ENCODE data around the gene THRB. TPM values are rescaled to one million over a fixed set of nuclear protein-coding genes. Genes with fewer than 3 reads are reported as not detected.

Gene THRB
- total RNA-seq, 5 donors from 2014 or later (not counting 1 experiment from before 2014, with no cell fraction given), result 0.03 to 0.29 (median 0.19) TPM; not detected in 2

DNA sequence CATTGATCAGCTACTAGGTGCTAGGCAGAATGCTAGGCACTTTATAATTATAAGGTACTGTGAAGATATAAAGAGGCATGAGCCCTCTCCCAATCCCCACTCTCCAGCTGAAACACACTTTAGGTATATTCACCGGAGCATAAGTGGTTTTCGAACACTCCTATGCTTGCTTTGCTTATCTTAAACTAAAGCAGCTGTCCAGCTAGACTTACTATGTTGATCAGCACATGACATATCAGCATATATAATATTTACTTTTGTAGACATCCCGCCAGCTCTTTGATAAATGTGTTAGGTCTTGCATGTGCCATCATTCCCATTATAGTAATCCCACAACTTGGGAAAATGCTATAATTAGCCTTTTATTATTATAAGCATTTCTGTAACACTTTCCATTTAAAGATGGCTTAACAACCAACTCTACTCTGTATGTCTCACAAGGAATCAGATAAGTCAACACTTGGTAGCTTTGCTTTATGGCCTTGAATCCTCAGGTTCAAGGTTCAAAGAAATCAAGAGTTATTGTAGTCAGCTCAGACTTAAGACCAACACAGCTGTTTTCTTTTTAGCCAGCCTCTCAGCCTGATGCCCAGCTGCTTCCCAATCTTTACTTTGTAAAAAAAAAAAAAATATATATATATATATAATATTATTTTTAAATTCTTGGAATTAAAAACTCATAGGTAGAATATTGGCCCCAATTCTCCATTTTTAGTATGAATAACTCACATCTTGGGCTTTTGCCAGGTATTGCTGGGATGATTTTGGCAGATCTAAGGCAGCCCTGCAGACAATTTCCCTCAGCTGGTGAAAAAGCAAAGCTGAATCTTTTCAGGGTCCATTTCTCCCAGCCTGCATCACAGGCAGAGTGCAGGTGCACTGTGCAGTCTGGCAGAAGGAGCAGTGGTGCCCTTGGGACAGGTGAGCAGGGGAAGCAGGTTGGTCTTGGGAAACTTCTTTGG is 104.2 kb downstream of the THRB start:
- H3K9me3 ChIP-seq, result no peaks in the 10 kb centered on the region
- H3K27ac ChIP-seq (ENCODE audit: low read length), result no peak overlapping the region
- no peaks in the 10 kb centered on the region for H3K4me1 Mint-ChIP-seq
- POLR2A ChIA-PET, result no interaction called here
- no peak overlapping the region for H3K27ac Mint-ChIP-seq
- DNase-seq, result no peak
- ATAC-seq (replicated peaks in 1 of 4), result no peak
- no peaks in the 10 kb centered on the region for H3K27me3 ChIP-seq (replicated peaks in 1 of 2; ENCODE audit: control insufficient read depth in 2 of 2, extremely low read depth in 1 of 2, insufficient read depth in 2 of 2, low read length in 1 of 2)
- no peaks in the 10 kb centered on the region for H3K9me3 Mint-ChIP-seq
- no peak overlapping the region for H3K4me3 ChIP-seq (ENCODE audit: control insufficient read depth in 1 of 2, extremely low read depth in 1 of 2, low read length in 1 of 2)
- CTCF ChIA-PET, result no interaction called here
- H3K36me3 Mint-ChIP-seq, result no peaks in the 10 kb centered on the region
- H3K36me3 ChIP-seq (ENCODE audit: control insufficient read depth in 2 of 2, extremely low read depth in 1 of 2, insufficient read depth in 1 of 2, low read length in 1 of 2), result no peaks in the 10 kb centered on the region
- H3K4me1 ChIP-seq (ENCODE audit: control insufficient read depth in 1 of 2, extremely low read depth in 1 of 2, insufficient read depth in 2 of 2, low read length in 2 of 2), result no peaks in the 10 kb centered on the region
- H3K4me3 Mint-ChIP-seq, result no peak overlapping the region
- peaks cover 0 to 4% of the 10 kb centered on the region in 2 donors for H3K27me3 Mint-ChIP-seq
- WGBS (ENCODE audit: insufficient coverage), result no CpG with 5 or more reads among the region's 3 CpGs

DNA sequence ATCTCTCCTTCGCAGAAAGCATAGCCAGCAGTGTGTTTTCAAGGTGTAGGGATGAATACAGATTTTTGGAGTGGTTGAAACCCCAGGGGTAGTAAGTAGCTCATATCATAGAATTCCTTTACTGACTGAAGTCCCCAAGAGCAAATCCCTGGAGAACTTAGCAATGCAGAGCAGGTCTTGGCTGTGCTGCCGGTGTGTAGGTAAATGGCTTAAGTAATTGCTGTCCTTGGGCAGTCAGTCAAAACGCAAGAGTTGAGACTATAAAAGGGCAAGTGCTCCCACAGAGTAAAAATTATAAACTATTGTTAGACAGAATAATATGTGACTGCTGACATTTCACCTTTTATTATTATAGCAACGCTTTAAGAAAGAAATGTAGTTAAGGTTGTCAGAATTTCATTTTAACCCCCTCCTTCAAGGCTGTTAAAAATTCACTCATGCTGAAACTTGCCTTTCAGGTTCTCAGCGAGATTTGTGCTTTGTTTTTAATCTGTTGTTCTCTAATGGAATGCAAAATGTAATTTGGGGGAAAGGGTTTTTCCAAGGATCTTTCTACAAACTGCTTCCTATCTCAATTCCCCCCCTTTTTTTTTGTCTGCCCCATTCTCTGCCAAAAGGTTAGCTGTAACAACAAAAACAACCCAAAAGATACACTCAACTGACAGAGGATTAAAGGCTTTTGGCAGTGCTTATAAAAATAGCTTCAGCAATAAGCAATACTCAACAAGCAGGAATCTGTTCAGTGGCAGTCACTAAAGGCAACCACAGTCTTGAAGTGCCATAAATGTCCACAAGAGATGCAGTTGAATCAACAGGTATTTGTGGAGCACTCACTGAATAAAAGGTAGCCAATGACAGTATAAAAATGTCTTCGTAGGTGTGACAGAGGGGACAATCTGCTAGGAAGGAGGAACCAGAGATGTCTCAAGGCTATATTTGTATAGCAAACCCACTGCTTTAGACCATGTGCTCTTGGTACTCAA is 105.3 kb downstream of the THRB start:
- Mint-ChIP-seq H3K4me3 (no peak overlapping the region), H3K36me3 (no peaks in the 10 kb centered on the region), H3K27ac (no peak overlapping the region), H3K4me1 (no peaks in the 10 kb centered on the region), H3K27me3 (peaks cover 0 to 4% of the 10 kb centered on the region in 2 donors), H3K9me3 (no peaks in the 10 kb centered on the region)
- Histone ChIP-seq H3K27ac (ENCODE audit: low read length) (no peak overlapping the region), H3K9me3 (no peaks in the 10 kb centered on the region), H3K4me3 (ENCODE audit: control insufficient read depth in 1 of 2, extremely low read depth in 1 of 2, low read length in 1 of 2) (no peak overlapping the region), H3K27me3 (replicated peaks in 1 of 2; ENCODE audit: control insufficient read depth in 2 of 2, extremely low read depth in 1 of 2, insufficient read depth in 2 of 2, low read length in 1 of 2) (no peaks in the 10 kb centered on the region), H3K4me1 (ENCODE audit: control insufficient read depth in 1 of 2, extremely low read depth in 1 of 2, insufficient read depth in 2 of 2, low read length in 2 of 2) (no peaks in the 10 kb centered on the region), H3K36me3 (ENCODE audit: control insufficient read depth in 2 of 2, extremely low read depth in 1 of 2, insufficient read depth in 1 of 2, low read length in 1 of 2) (no peaks in the 10 kb centered on the region)
- ChIA-PET POLR2A (no interaction called here), CTCF (no interaction called here)
- DNase-seq (no peak), ATAC-seq (replicated peaks in 1 of 4) (no peak)
- no CpG with 5 or more reads among the region's 6 CpGs for WGBS (ENCODE audit: insufficient coverage)

GRCh38 chr3:24388611-24389010 is 106.0 kb downstream of the THRB start:
- Histone ChIP-seq H3K36me3 (ENCODE audit: control insufficient read depth in 2 of 2, extremely low read depth in 1 of 2, insufficient read depth in 1 of 2, low read length in 1 of 2) (no peaks in the 10 kb centered on the region), H3K4me1 (ENCODE audit: control insufficient read depth in 1 of 2, extremely low read depth in 1 of 2, insufficient read depth in 2 of 2, low read length in 2 of 2) (no peaks in the 10 kb centered on the region), H3K4me3 (ENCODE audit: control insufficient read depth in 1 of 2, extremely low read depth in 1 of 2, low read length in 1 of 2) (no peak overlapping the region), H3K27ac (ENCODE audit: low read length) (no peak overlapping the region), H3K27me3 (replicated peaks in 1 of 2; ENCODE audit: control insufficient read depth in 2 of 2, extremely low read depth in 1 of 2, insufficient read depth in 2 of 2, low read length in 1 of 2) (no peaks in the 10 kb centered on the region), H3K9me3 (no peaks in the 10 kb centered on the region)
- Mint-ChIP-seq H3K36me3 (no peaks in the 10 kb centered on the region), H3K27me3 (peaks cover 0 to 4% of the 10 kb centered on the region in 2 donors), H3K9me3 (no peaks in the 10 kb centered on the region), H3K4me1 (no peaks in the 10 kb centered on the region), H3K27ac (no peak overlapping the region), H3K4me3 (no peak overlapping the region)
- DNase-seq (no peak), ATAC-seq (replicated peaks in 1 of 4) (no peak)
- CTCF ChIA-PET, result no interaction called here
- POLR2A ChIA-PET, result interaction anchor here in 1 of 2 donors (0.6 kb wide), 1 partner anchor 1260 kb away, joined by 3 read pairs; no protein-coding TSS in a partner anchor

DNA sequence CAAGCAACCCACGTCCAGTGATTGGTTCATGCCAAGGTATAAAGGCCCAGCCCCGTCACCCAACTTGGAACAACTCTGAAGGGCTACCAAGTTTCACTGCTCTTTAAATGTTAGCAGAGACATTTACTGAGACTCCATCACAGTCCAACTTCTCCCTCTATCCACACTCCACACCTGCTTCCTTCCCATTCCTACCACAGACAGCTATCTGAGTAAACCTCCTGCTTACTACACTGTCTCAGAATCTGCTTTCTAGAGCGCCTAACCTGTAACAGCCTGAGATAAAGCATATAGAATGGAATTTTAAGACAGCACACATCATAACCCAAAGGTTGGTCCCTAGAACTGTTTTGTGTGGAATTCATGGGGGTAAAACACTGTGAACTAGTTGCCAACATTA is 106.5 kb downstream of the THRB start:
- peaks cover 0 to 2% of the 10 kb centered on the region in 2 donors for H3K27me3 Mint-ChIP-seq
- no peak overlapping the region for H3K4me3 ChIP-seq (ENCODE audit: control insufficient read depth in 1 of 2, extremely low read depth in 1 of 2, low read length in 1 of 2)
- POLR2A ChIA-PET, result interaction anchor here in 1 of 2 donors (0.6 kb wide), 1 partner anchor 1260 kb away, joined by 3 read pairs; no protein-coding TSS in a partner anchor

DNA sequence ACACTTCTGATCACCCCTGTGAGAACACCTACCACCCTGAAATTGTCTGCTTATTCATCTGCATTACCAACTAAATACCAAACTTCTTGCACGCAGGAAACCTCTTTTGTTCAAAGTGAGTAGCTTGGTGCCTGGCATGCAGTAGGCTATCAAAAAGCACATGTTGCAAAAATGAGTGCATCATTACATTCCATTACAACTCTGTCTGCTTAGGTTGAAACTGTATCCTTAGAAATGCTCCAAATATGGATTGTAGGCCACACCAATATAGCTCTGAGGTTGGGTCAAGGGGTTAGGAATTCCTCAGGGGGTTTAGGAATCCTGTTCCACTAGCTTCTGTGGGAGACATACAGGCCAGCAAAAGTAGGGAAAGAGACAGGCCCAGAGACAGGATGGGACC is 107.2 kb downstream of the THRB start:
- no peaks in the 10 kb centered on the region for H3K4me1 Mint-ChIP-seq
- Histone ChIP-seq H3K27me3 (replicated peaks in 1 of 2; ENCODE audit: control insufficient read depth in 2 of 2, extremely low read depth in 1 of 2, insufficient read depth in 2 of 2, low read length in 1 of 2) (no peaks in the 10 kb centered on the region), H3K27ac (ENCODE audit: low read length) (no peak overlapping the region), H3K4me3 (ENCODE audit: control insufficient read depth in 1 of 2, extremely low read depth in 1 of 2, low read length in 1 of 2) (no peak overlapping the region), H3K9me3 (no peaks in the 10 kb centered on the region), H3K4me1 (ENCODE audit: control insufficient read depth in 1 of 2, extremely low read depth in 1 of 2, insufficient read depth in 2 of 2, low read length in 2 of 2) (no peaks in the 10 kb centered on the region), H3K36me3 (ENCODE audit: control insufficient read depth in 2 of 2, extremely low read depth in 1 of 2, insufficient read depth in 1 of 2, low read length in 1 of 2) (no peaks in the 10 kb centered on the region)
- DNase-seq (no peak), ATAC-seq (replicated peaks in 1 of 4) (no peak)
- no peaks in the 10 kb centered on the region for H3K36me3 Mint-ChIP-seq
- POLR2A ChIA-PET, result no interaction called here
- H3K9me3 Mint-ChIP-seq, result no peaks in the 10 kb centered on the region
- H3K4me3 Mint-ChIP-seq, result no peak overlapping the region
- H3K27ac Mint-ChIP-seq, result no peak overlapping the region
- CTCF ChIA-PET, result no interaction called here
- WGBS (ENCODE audit: insufficient coverage), result no CpG with 5 or more reads among the region's 1 CpG
- H3K27me3 Mint-ChIP-seq, result no peaks in the 10 kb centered on the region

More for the DNA sequence above, 106.5 kb downstream of the THRB start:
- no peaks in the 10 kb centered on the region for H3K9me3 Mint-ChIP-seq
- no peaks in the 10 kb centered on the region for H3K36me3 Mint-ChIP-seq
- WGBS (ENCODE audit: insufficient coverage), result 60% methylated on average over 1 of the region's 3 CpGs
- ATAC-seq (replicated peaks in 1 of 4), result no peak
- CTCF ChIA-PET, result no interaction called here
- no peak overlapping the region for H3K27ac Mint-ChIP-seq
- no peak overlapping the region for H3K4me3 Mint-ChIP-seq
- Histone ChIP-seq H3K9me3 (no peaks in the 10 kb centered on the region), H3K4me1 (ENCODE audit: control insufficient read depth in 1 of 2, extremely low read depth in 1 of 2, insufficient read depth in 2 of 2, low read length in 2 of 2) (no peaks in the 10 kb centered on the region), H3K27ac (ENCODE audit: low read length) (no peak overlapping the region), H3K36me3 (ENCODE audit: control insufficient read depth in 2 of 2, extremely low read depth in 1 of 2, insufficient read depth in 1 of 2, low read length in 1 of 2) (no peaks in the 10 kb centered on the region), H3K27me3 (replicated peaks in 1 of 2; ENCODE audit: control insufficient read depth in 2 of 2, extremely low read depth in 1 of 2, insufficient read depth in 2 of 2, low read length in 1 of 2) (no peaks in the 10 kb centered on the region)
- DNase-seq, result no peak
- no peaks in the 10 kb centered on the region for H3K4me1 Mint-ChIP-seq

DNA sequence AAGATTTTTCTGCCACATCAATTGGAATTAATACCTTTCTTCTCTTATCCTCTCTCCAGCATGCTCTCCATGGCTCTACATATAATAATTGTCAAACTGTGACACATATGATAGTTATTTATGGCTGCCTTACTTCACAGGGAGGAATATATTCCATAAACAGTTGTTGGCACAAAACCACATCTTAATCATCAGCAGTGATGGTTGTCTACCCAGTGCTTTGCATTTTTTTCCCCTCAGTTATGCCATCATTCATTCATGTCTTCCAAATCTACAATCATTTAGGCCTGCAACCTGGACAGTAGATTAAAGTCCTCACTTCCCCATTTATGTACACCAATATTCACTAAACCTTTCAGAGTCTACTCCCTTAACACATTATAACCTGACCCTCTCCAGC is 107.7 kb downstream of the THRB start:
- H3K9me3 Mint-ChIP-seq, result no peaks in the 10 kb centered on the region
- Histone ChIP-seq H3K9me3 (no peaks in the 10 kb centered on the region), H3K4me1 (ENCODE audit: control insufficient read depth in 1 of 2, extremely low read depth in 1 of 2, insufficient read depth in 2 of 2, low read length in 2 of 2) (no peaks in the 10 kb centered on the region), H3K27me3 (replicated peaks in 1 of 2; ENCODE audit: control insufficient read depth in 2 of 2, extremely low read depth in 1 of 2, insufficient read depth in 2 of 2, low read length in 1 of 2) (no peaks in the 10 kb centered on the region), H3K36me3 (ENCODE audit: control insufficient read depth in 2 of 2, extremely low read depth in 1 of 2, insufficient read depth in 1 of 2, low read length in 1 of 2) (no peaks in the 10 kb centered on the region), H3K27ac (ENCODE audit: low read length) (no peak overlapping the region), H3K4me3 (ENCODE audit: control insufficient read depth in 1 of 2, extremely low read depth in 1 of 2, low read length in 1 of 2) (no peak overlapping the region)
- no peak for ATAC-seq (replicated peaks in 1 of 4)
- no peak overlapping the region for H3K4me3 Mint-ChIP-seq
- H3K27me3 Mint-ChIP-seq, result no peaks in the 10 kb centered on the region
- ChIA-PET CTCF (no interaction called here), POLR2A (no interaction called here)
- DNase-seq, result no peak
- no peaks in the 10 kb centered on the region for H3K4me1 Mint-ChIP-seq
- H3K36me3 Mint-ChIP-seq, result no peaks in the 10 kb centered on the region
- no peak overlapping the region for H3K27ac Mint-ChIP-seq
